GM12873 (cell line): ENCODE results near the gene SPNS3.

Experiments used
- CTCF ChIP-seq: IDR thresholded peaks from 2 replicates; pipeline ENCODE4 v1.5.1; 2012; ENCODE audit warnings: low read depth, mild to moderate bottlenecking, moderate library complexity, low read length, control low read depth; ENCODE audit not compliant: insufficient read depth; ENCODE audit errors: missing control alignments

SPNS3 gene

GRCh38 chr17:4512156-4513112 lies 78.7 kb downstream of the SPNS3 start:
- TF ChIP-seq CTCF: no peak

GRCh38 chr17:4513113-4514032 lies 79.6 kb downstream of the SPNS3 start:
- no peak for TF ChIP-seq CTCF

GRCh38 chr17:4514206-4514605 lies 80.5 kb downstream of the SPNS3 start:
- no peak for TF ChIP-seq CTCF

GRCh38 chr17:4514779-4515178 lies 81.0 kb downstream of the SPNS3 start:
- no peak for TF ChIP-seq CTCF

GRCh38 chr17:4515501-4515900 lies 81.8 kb downstream of the SPNS3 start:
- TF ChIP-seq CTCF: no peak

- TF ChIP-seq CTCF: no peak
Measured at GRCh38 chr17:4516735-4517134, 83.0 kb downstream of the SPNS3 start.

- no peak for TF ChIP-seq CTCF
Measured at GRCh38 chr17:4518901-4519300, 85.2 kb downstream of the SPNS3 start.
